ENCODE results near the gene DERA. TPM values are rescaled to one million over a fixed set of nuclear protein-coding genes. Genes with fewer than 3 reads are reported as not detected.

Gene DERA
- total and polyA plus RNA-seq, 8 donors = 10.5 to 22.4 (median 16.3) TPM

DNA sequence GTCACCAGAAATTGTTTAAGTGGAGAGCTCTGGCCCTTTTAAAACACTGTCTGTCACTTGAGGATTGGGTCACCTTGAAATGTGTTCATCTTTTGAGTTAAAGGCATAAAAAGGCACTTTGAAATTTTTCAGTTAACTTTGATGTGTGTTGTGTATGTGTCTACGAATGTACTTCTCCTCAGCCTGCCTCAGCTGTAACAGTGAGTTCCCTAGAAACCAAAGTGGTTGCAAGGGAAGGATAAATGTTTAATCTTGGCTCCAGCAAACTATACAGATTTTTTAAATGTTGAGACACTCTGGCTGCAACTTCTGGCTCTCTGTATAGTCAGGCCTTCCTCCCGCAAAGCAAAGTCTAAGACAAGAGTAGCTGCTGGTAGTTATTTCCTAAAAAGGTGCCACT, 8.3 kb downstream of the DERA start:
- WGBS, 2 donors = 82 to 93% methylated on average over 2 of the region's 2 CpGs
- no peak for TF ChIP-seq CTCF (IDR thresholded peaks at IDR 0.05)
- Histone ChIP-seq H3K36me3 (no peaks in the 10 kb centered on the region), H3K27ac (no peak overlapping the region), H3K4me1 (no peaks in the 10 kb centered on the region), H3K27me3 (no peaks in the 10 kb centered on the region), H3K9me3 (no peaks in the 10 kb centered on the region), H3K4me3 (no peak overlapping the region)
- FAIRE-seq (no peak), DNase-seq (no peak), ATAC-seq (no peak)
- intact Hi-C loops (cut with DNase I) = no loop called here

DNA sequence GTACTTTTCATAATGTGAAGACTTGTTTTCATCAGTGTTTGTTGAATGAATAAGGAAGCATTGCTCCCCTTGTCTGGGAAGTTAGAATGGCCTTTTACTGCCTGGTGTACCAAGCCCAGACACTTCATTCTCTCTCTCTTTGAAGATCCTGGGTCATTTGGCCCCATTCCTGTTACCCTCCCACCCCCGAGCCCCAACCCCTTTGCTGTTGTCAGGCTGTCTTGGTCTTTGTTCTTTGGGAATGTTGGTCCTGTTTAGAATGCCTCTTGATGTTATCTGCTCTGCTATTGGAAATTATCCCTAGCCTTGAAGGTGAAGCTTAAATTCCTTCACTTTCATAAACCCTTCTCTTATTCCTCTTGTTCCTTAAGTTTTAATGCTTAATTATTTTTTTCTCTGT, 13.8 kb downstream of the DERA start:
- Histone ChIP-seq H3K4me3 (no peak overlapping the region), H3K36me3 (no peaks in the 10 kb centered on the region), H3K4me1 (peaks cover 0 to 12% (median 0%) of the 10 kb centered on the region in 3 donors), H3K9me3 (no peaks in the 10 kb centered on the region), H3K27ac (no peak overlapping the region), H3K27me3 (no peaks in the 10 kb centered on the region)
- intact Hi-C loops (cut with DNase I) = no loop called here
- DNase-seq (no peak), ATAC-seq (no peak), FAIRE-seq (no peak)
- TF ChIP-seq CTCF (IDR thresholded peaks at IDR 0.05) = no peak
- 87 to 94% methylated on average over 1 of the region's 1 CpG for WGBS, 2 donors

DNA sequence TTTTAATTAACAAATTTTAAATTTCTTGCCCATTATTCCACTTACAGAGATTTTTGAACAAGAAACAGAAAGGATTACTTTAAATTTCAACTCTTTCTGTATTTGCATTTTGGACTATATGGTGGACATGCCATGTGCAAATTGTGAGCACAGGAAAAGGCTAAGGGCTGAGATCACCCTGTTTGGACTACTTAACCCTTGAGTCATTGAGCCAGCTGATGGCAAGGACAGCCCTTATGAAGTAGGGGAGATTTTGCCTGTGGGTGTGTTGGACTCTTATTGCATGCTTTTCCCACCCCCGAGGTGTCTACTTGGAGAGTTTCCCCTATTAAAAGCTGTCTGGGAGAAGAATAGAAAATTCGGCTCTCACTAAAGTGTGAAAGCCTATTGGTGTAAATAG, 17.2 kb downstream of the DERA start:
- TF ChIP-seq CTCF (IDR thresholded peaks at IDR 0.05) = no peak
- ATAC-seq (peak; percentile 59 to 73 (median 69)), DNase-seq (no peak), FAIRE-seq (no peak)
- Histone ChIP-seq H3K4me1 (peaks cover 0 to 12% (median 0%) of the 10 kb centered on the region in 3 donors), H3K27me3 (no peaks in the 10 kb centered on the region), H3K9me3 (no peaks in the 10 kb centered on the region), H3K4me3 (no peak overlapping the region), H3K27ac (no peak overlapping the region), H3K36me3 (no peaks in the 10 kb centered on the region)
- intact Hi-C loops (cut with DNase I) = no loop called here
- WGBS, 2 donors = 43 to 44% methylated on average over 2 of the region's 2 CpGs

GRCh38 chr12:15928870-15929571, 17.9 kb downstream of the DERA start:
- intact Hi-C loops (cut with DNase I) = no loop called here
- 29 to 37% methylated on average over 10 of the region's 10 CpGs for WGBS, 2 donors
- H3K27ac ChIP-seq = no peak overlapping the region
- H3K4me3 ChIP-seq = no peak overlapping the region
- H3K27me3 ChIP-seq = no peaks in the 10 kb centered on the region
- peaks cover 0 to 12% (median 0%) of the 10 kb centered on the region in 3 donors for H3K4me1 ChIP-seq
- H3K36me3 ChIP-seq = no peaks in the 10 kb centered on the region
- no peak for TF ChIP-seq CTCF (IDR thresholded peaks at IDR 0.05)
- DNase-seq = peak in 4 of 6 donors; percentile 18 to 60 (median 20)
- ATAC-seq = peak; percentile 80 to 86 (median 82)
- no peak for FAIRE-seq
- no peaks in the 10 kb centered on the region for H3K9me3 ChIP-seq

- H3K27ac ChIP-seq = no peak overlapping the region
- no peaks in the 10 kb centered on the region for H3K9me3 ChIP-seq
- no peak for FAIRE-seq
- H3K36me3 ChIP-seq = no peaks in the 10 kb centered on the region
- H3K4me1 ChIP-seq = peaks cover 0 to 12% (median 0%) of the 10 kb centered on the region in 3 donors
- intact Hi-C loops (cut with DNase I) = no loop called here
- ATAC-seq = no peak
- no peak for DNase-seq
- 80% methylated on average over 3 of the region's 3 CpGs for WGBS, 2 donors
- no peak for TF ChIP-seq CTCF (IDR thresholded peaks at IDR 0.05)
- no peaks in the 10 kb centered on the region for H3K27me3 ChIP-seq
- no peak overlapping the region for H3K4me3 ChIP-seq
Measured at GRCh38 chr12:15931590-15932053, 20.5 kb downstream of the DERA start.

Data from pancreas (tissue), 10 donors.